ENCODE data around the gene MRE11. TPM values are rescaled to one million over a fixed set of nuclear protein-coding genes. Genes with fewer than 3 reads are reported as not detected.

MRE11 gene
- total and polyA plus RNA-seq, 2 donors (not counting 1 experiment from before 2014, with no cell fraction given), result 5.7 to 53.5 TPM

- no peak overlapping the region for H3K4me2 ChIP-seq (replicated peaks; ENCODE audit: low read depth, low read length, poor library complexity, severe bottlenecking)
- H3K27me3 ChIP-seq (replicated peaks in 1 of 4; ENCODE audit: control extremely low read depth in 1 of 4, control insufficient read depth in 3 of 4, insufficient read depth in 4 of 4, low read length in 3 of 4), result peaks cover 0 to 4% (median 0%) of the 10 kb centered on the region in 4 experiments
- Mint-ChIP-seq H3K9me3 (ENCODE audit: insufficient read depth) (no peaks in the 10 kb centered on the region), H3K27ac (no peak overlapping the region), H3K27me3 (peaks cover 24% of the 10 kb centered on the region), H3K4me1 (no peaks in the 10 kb centered on the region), H3K4me3 (no peak overlapping the region)
- H3K4me1 ChIP-seq (ENCODE audit: control insufficient read depth in 2 of 2, insufficient read depth in 2 of 2, low read length in 2 of 2), result no peaks in the 10 kb centered on the region
- ATAC-seq (ENCODE audit: low read depth) (no peak), DNase-seq (no peak)
- H2AFZ ChIP-seq (ENCODE audit: insufficient read depth, low read depth, low read length, poor library complexity, severe bottlenecking), result no peak overlapping the region
- no peaks in the 10 kb centered on the region for H3K36me3 ChIP-seq (replicated peaks in 1 of 2; ENCODE audit: control extremely low read depth in 1 of 2, control insufficient read depth in 1 of 2, extremely low read depth in 1 of 2, insufficient read depth in 2 of 2, low read length in 1 of 2)
- intact Hi-C loops (cut with micrococcal nuclease), result loop anchor here (10.0 kb wide), 1 partner anchor 613 kb away; no protein-coding TSS in a partner anchor
- no peaks in the 10 kb centered on the region for H4K20me1 ChIP-seq (ENCODE audit: control insufficient read depth, insufficient read depth, low read length, poor library complexity, severe bottlenecking)
- CTCF ChIA-PET, result interaction anchor here (0.6 to 2.9 kb wide), 6 partner anchors 13 to 1906 kb away, joined by 3 to 11 read pairs (median 3); no protein-coding TSS in a partner anchor
- H3K79me2 ChIP-seq (ENCODE audit: control insufficient read depth, insufficient read depth, low read length), result no peaks in the 10 kb centered on the region
- no peaks in the 10 kb centered on the region for H3K9me3 ChIP-seq (ENCODE audit: control extremely low read depth in 1 of 3, control insufficient read depth in 2 of 3, insufficient read depth in 1 of 3, low read length in 2 of 3)
- H3K27ac ChIP-seq (ENCODE audit: low read length in 2 of 2), result no peak overlapping the region
- 75% methylated on average over 5 of the region's 5 CpGs for WGBS (ENCODE audit: insufficient coverage)
- no peak overlapping the region for H3K9ac ChIP-seq (ENCODE audit: low read length)
- POLR2A ChIA-PET, result no interaction called here
- TF ChIP-seq CTCF (IDR thresholded peaks at IDR 0.05), result no peak
- TF ChIP-seq EZH2 (IDR thresholded peaks at IDR 0.05; ENCODE audit: borderline replicate concordance, insufficient read depth, low read depth, low read length, poor library complexity, severe bottlenecking), result no peak
- no peak overlapping the region for H3K4me3 ChIP-seq (ENCODE audit: control extremely low read depth in 1 of 5, extremely low read depth in 1 of 5, insufficient read depth in 1 of 5, low read depth in 2 of 5, low read length in 4 of 5)
These were observed 28.0 kb upstream of the MRE11 start for GRCh38 chr11:94521684-94522083.

- peaks cover 27% of the 10 kb centered on the region for H3K27me3 Mint-ChIP-seq
- Histone ChIP-seq H4K20me1 (ENCODE audit: control insufficient read depth, insufficient read depth, low read length, poor library complexity, severe bottlenecking) (no peaks in the 10 kb centered on the region), H3K4me3 (ENCODE audit: control extremely low read depth in 1 of 5, extremely low read depth in 1 of 5, insufficient read depth in 1 of 5, low read depth in 2 of 5, low read length in 4 of 5) (no peak overlapping the region), H3K4me1 (ENCODE audit: control insufficient read depth in 2 of 2, insufficient read depth in 2 of 2, low read length in 2 of 2) (no peaks in the 10 kb centered on the region), H3K36me3 (replicated peaks in 1 of 2; ENCODE audit: control extremely low read depth in 1 of 2, control insufficient read depth in 1 of 2, extremely low read depth in 1 of 2, insufficient read depth in 2 of 2, low read length in 1 of 2) (no peaks in the 10 kb centered on the region), H3K27me3 (replicated peaks in 1 of 4; ENCODE audit: control extremely low read depth in 1 of 4, control insufficient read depth in 3 of 4, insufficient read depth in 4 of 4, low read length in 3 of 4) (peaks cover 0 to 4% (median 2%) of the 10 kb centered on the region in 4 experiments), H2AFZ (ENCODE audit: insufficient read depth, low read depth, low read length, poor library complexity, severe bottlenecking) (peak overlapping the region; percentile 29), H3K4me2 (replicated peaks; ENCODE audit: low read depth, low read length, poor library complexity, severe bottlenecking) (peak overlapping the region; percentile 10), H3K79me2 (ENCODE audit: control insufficient read depth, insufficient read depth, low read length) (no peaks in the 10 kb centered on the region), H3K27ac (ENCODE audit: low read length in 2 of 2) (no peak overlapping the region), H3K9ac (ENCODE audit: low read length) (no peak overlapping the region), H3K9me3 (ENCODE audit: control extremely low read depth in 1 of 3, control insufficient read depth in 2 of 3, insufficient read depth in 1 of 3, low read length in 2 of 3) (no peaks in the 10 kb centered on the region)
- ATAC-seq (ENCODE audit: low read depth), result no peak
- TF ChIP-seq EZH2 (IDR thresholded peaks at IDR 0.05; ENCODE audit: borderline replicate concordance, insufficient read depth, low read depth, low read length, poor library complexity, severe bottlenecking) (no peak), CTCF (IDR thresholded peaks at IDR 0.05) (peak; percentile 83)
- no peak overlapping the region for H3K27ac Mint-ChIP-seq
- no peaks in the 10 kb centered on the region for H3K9me3 Mint-ChIP-seq (ENCODE audit: insufficient read depth)
- intact Hi-C loops (cut with micrococcal nuclease), result loop anchor here (1.0 to 10.0 kb wide), 3 partner anchors 378 to 1907 kb away; no protein-coding TSS in a partner anchor
- peak; percentile 48 for DNase-seq
- H3K4me1 Mint-ChIP-seq, result no peaks in the 10 kb centered on the region
- CTCF ChIA-PET, result interaction anchor here (0.6 to 2.9 kb wide), 10 partner anchors 9 to 1907 kb away, joined by 3 to 16 read pairs (median 4); no protein-coding TSS in a partner anchor
- POLR2A ChIA-PET, result no interaction called here
- WGBS (ENCODE audit: insufficient coverage), result no CpG with 5 or more reads among the region's 5 CpGs
- no peak overlapping the region for H3K4me3 Mint-ChIP-seq
These were observed 25.9 kb upstream of the MRE11 start for GRCh38 chr11:94519478-94520084.

Data from B cell (primary cell).